K562 (cell line): ENCODE results near the gene ROR2. TPM values are rescaled to one million over a fixed set of nuclear protein-coding genes. Genes with fewer than 3 reads are reported as not detected.
A peak's percentile ranks its signal among the peaks of the same experiment; 100 is the strongest.

Experiments used
- CAMTA2 ChIP-seq: fragments of 250-450 bp; sonication (Bioruptor Pico); conservative IDR thresholded peaks from 2 replicates; pipeline ENCODE4 v1.5.1; 2022
- CBFA2T3 ChIP-seq: fragments of 450-650 bp; IDR thresholded peaks from 2 replicates; pipeline ENCODE4 v1.6.1; 2017
- CCAR2 ChIP-seq: fragments of 200-400 bp; formaldehyde crosslinking; IDR thresholded peaks from 2 replicates; pipeline ENCODE4 v1.6.1; 2017; ENCODE audit warnings: mild to moderate bottlenecking, low read depth, low read length
- CCNT2 ChIP-seq: IDR thresholded peaks from 2 replicates; pipeline ENCODE4 v1.6.1; 2011; ENCODE audit warnings: borderline replicate concordance, low read depth, mild to moderate bottlenecking, moderate library complexity, mixed read lengths, low read length; ENCODE audit not compliant: insufficient read length; ENCODE audit errors: extremely low read depth
- CREBBP ChIP-seq: IDR thresholded peaks from one replicate; pipeline ENCODE4 v1.6.1; 2012; ENCODE audit warnings: low read depth, mild to moderate bottlenecking, control low read depth, inconsistent platforms, low read length
- FIP1L1 ChIP-seq: fragments of 200-400 bp; formaldehyde crosslinking; IDR thresholded peaks from 2 replicates; pipeline ENCODE4 v1.6.1; 2018; ENCODE audit warnings: mild to moderate bottlenecking, low read depth, low read length; ENCODE audit not compliant: poor library complexity, severe bottlenecking
- HNRNPK ChIP-seq: fragments of 200-400 bp; formaldehyde crosslinking; IDR thresholded peaks from one replicate; pipeline ENCODE4 v1.6.1; 2018; ENCODE audit warnings: mild to moderate bottlenecking, low read depth, low read length; ENCODE audit not compliant: poor library complexity, severe bottlenecking
- HNRNPUL1 ChIP-seq: fragments of 200-400 bp; formaldehyde crosslinking; IDR thresholded peaks from 2 replicates; pipeline ENCODE4 v1.6.1; 2017; ENCODE audit warnings: low read length
- ILK ChIP-seq: fragments of 450-650 bp; IDR thresholded peaks from 2 replicates; pipeline ENCODE4 v1.6.1; 2016; ENCODE audit warnings: missing genetic modification characterization, low read depth, mild to moderate bottlenecking, missing compliant biosample characterization, moderate library complexity, borderline replicate concordance
- KLF1 ChIP-seq: fragments of 450-650 bp; IDR thresholded peaks from 2 replicates; pipeline ENCODE4 v1.6.1; 2016; ENCODE audit warnings: missing genetic modification characterization, missing compliant biosample characterization
- MYC ChIP-seq, 2 experiments: fragments of 250-450 bp in 1 of 2; sonication (Bioruptor Pico) in 1 of 2; IDR thresholded peaks; 2 replicates each; pipeline versions ENCODE4 v1.5.1 to v1.6.1; 2012 to 2021; ENCODE audit warnings: low read depth in 2 of 2, borderline replicate concordance in 1 of 2, improper control_type of control experiment in 1 of 2, low read length in 1 of 2, mild to moderate bottlenecking in 1 of 2, moderate library complexity in 1 of 2
- NFYB ChIP-seq: IDR thresholded peaks from 2 replicates; pipeline ENCODE4 v1.6.1; 2011; ENCODE audit warnings: mild to moderate bottlenecking, moderate library complexity; ENCODE audit not compliant: insufficient read length; ENCODE audit errors: extremely low read depth
- RUNX1 ChIP-seq: sonication (generic); IDR thresholded peaks from 2 replicates; pipeline ENCODE4 v1.6.1; 2016; ENCODE audit warnings: antibody characterized with exemption, low read depth
- SREBF1 ChIP-seq: fragments of 150-350 bp; IDR thresholded peaks from 2 replicates; pipeline ENCODE4 v1.6.1; 2014; ENCODE audit warnings: antibody characterized with exemption, low read depth, low read length, borderline replicate concordance
- ZFPM2 ChIP-seq: fragments of 250-450 bp; sonication (Bioruptor Pico); IDR thresholded peaks from 2 replicates; pipeline ENCODE4 v1.5.1; 2022; ENCODE audit warnings: mild to moderate bottlenecking
- ZNF324 ChIP-seq: fragments of 250-450 bp; sonication (Bioruptor Pico); IDR thresholded peaks from 2 replicates; pipeline ENCODE4 v1.4.0; 2020; ENCODE audit warnings: mild to moderate bottlenecking
- ZNF408 ChIP-seq: fragments of 250-450 bp; sonication (Bioruptor Pico); IDR thresholded peaks from 2 replicates; pipeline ENCODE4 v1.4.0; 2020; ENCODE audit warnings: low read depth, mild to moderate bottlenecking, moderate library complexity
- ZSCAN29 ChIP-seq: fragments of 450-650 bp; IDR thresholded peaks from 2 replicates; pipeline ENCODE4 v1.6.1; 2017
- polyA plus RNA-seq, 8 experiments: library from polyadenylated mRNA; depleted of rRNA in 4 of 8; stranded (reverse) in 5 of 8; unstranded in 3 of 8; fragments of >200 nt; fragmentation: Nextera tagmentation in 2 of 8; fragmentation: Illumina TruSeq in 1 of 8; extraction: Ambion mirVana in 2 of 8; extraction: Trizol in 1 of 8; gene quantifications; 2 replicates each; pipeline versions ENCODE4 v1.2.1 to v1.2.3, GENCODE V29; 2011 to 2014; ENCODE audit warnings: inconsistent platforms in 1 of 8, missing spikeins in 1 of 8
- total RNA-seq, 7 experiments: library from RNA; depleted of rRNA in 6 of 7; stranded (reverse); fragments of >200 nt in 6 of 7; fragmentation: Illumina TruSeq in 2 of 7; extraction: Trizol in 2 of 7; gene quantifications; 2 replicates each; pipeline versions ENCODE4 v1.2.1 to v1.2.3, GENCODE V29; 2011 to 2021; ENCODE audit warnings: low replicate concordance in 1 of 7
- TF ChIP-seq, protein P1 (sequence below): IDR thresholded peaks from 2 replicates; pipeline ENCODE4 v1.6.1; 2011; ENCODE audit warnings: borderline replicate concordance, low read depth, mild to moderate bottlenecking, moderate library complexity, low read length; ENCODE audit not compliant: insufficient read depth, poor library complexity, severe bottlenecking
- TF ChIP-seq, protein P2 (sequence below): fragments of 250-450 bp; sonication (Bioruptor Pico); IDR thresholded peaks from 2 replicates; pipeline ENCODE4 v1.8.0; 2021; ENCODE audit warnings: moderate library complexity, mild to moderate bottlenecking, inconsistent platforms

The ROR2 gene
- total and polyA plus RNA-seq, 9 of the 15 experiments (the other 6 are each of a cell fraction or from before 2014, with no cell fraction given) = 5.6 to 33.8 (median 15.3) TPM

DNA sequence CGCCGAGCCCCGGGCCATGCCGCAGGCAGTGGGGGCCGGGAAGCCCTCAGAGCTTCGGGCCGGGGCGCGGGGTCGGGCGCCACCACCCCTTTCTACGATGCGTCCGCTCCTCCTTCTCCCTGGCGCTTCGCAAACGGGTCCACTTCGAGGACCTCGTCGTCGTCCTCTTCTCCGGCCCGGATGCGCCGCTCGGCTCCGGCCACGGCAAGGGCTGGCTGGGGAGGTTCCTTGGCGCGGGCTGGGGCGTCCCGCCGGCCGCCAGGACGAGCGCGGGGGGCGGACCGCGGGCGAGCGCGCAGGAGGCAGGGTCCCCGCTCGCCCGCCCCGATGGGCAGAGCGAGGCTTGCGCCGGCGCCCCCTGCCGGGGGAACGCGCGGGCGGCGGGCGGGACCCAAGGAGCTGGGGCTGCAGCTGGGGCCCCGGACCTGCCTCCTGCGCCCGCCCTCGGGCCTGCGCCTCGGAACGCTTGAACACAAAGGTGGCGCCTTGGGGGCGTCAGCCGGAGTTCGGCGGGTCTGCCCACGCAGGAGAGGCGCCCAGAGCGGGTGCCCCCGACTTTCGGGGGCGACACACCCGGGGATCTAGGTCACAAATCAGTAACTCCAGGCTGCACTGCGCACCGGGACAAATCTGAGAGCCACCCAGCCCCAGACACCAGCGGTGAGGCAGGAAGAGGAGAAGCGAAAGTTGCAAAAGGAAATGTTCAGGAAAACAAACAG is at the start of gene ROR2 (continued):
- no peak for TF ChIP-seq RUNX1
- no peak for TF ChIP-seq CCAR2
- no peak for TF ChIP-seq CBFA2T3
- TF ChIP-seq MYC (IDR thresholded peaks at IDR 0.05; ENCODE audit: low read depth, low read length) = peak; percentile 38; the same call in 1 of the 2 replicates
- TF ChIP-seq MYC (CRISPR knock-in tag; IDR thresholded peaks at IDR 0.05; ENCODE audit: borderline replicate concordance, low read depth) = no peak
- TF ChIP-seq NFYB = no peak
- TF ChIP-seq HNRNPK = no peak
- no peak for TF ChIP-seq ZSCAN29
- no peak for TF ChIP-seq HNRNPUL1
- peak; percentile 76 for TF ChIP-seq CCNT2
- no peak for TF ChIP-seq SREBF1
- TF ChIP-seq CAMTA2 (CRISPR knock-in tag) = no peak
- no peak for TF ChIP-seq ILK (tag)
- no peak for TF ChIP-seq ZNF324 (CRISPR knock-in tag)
- TF ChIP-seq ZNF408 (CRISPR knock-in tag) = no peak
- TF ChIP-seq, protein P1, sequence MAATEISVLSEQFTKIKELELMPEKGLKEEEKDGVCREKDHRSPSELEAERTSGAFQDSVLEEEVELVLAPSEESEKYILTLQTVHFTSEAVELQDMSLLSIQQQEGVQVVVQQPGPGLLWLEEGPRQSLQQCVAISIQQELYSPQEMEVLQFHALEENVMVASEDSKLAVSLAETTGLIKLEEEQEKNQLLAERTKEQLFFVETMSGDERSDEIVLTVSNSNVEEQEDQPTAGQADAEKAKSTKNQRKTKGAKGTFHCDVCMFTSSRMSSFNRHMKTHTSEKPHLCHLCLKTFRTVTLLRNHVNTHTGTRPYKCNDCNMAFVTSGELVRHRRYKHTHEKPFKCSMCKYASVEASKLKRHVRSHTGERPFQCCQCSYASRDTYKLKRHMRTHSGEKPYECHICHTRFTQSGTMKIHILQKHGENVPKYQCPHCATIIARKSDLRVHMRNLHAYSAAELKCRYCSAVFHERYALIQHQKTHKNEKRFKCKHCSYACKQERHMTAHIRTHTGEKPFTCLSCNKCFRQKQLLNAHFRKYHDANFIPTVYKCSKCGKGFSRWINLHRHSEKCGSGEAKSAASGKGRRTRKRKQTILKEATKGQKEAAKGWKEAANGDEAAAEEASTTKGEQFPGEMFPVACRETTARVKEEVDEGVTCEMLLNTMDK = peak; percentile 95
- no peak for TF ChIP-seq CREBBP
- TF ChIP-seq, protein P2, sequence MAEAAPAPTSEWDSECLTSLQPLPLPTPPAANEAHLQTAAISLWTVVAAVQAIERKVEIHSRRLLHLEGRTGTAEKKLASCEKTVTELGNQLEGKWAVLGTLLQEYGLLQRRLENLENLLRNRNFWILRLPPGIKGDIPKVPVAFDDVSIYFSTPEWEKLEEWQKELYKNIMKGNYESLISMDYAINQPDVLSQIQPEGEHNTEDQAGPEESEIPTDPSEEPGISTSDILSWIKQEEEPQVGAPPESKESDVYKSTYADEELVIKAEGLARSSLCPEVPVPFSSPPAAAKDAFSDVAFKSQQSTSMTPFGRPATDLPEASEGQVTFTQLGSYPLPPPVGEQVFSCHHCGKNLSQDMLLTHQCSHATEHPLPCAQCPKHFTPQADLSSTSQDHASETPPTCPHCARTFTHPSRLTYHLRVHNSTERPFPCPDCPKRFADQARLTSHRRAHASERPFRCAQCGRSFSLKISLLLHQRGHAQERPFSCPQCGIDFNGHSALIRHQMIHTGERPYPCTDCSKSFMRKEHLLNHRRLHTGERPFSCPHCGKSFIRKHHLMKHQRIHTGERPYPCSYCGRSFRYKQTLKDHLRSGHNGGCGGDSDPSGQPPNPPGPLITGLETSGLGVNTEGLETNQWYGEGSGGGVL = no peak
- TF ChIP-seq FIP1L1 = peak; percentile 78
- TF ChIP-seq ZFPM2 (CRISPR knock-in tag) = no peak
- TF ChIP-seq KLF1 (tag) = no peak
